Measurements from ENCODE around the gene CD59. TPM values are rescaled to one million over a fixed set of nuclear protein-coding genes. Genes with fewer than 3 reads are reported as not detected.
A peak's percentile ranks its signal among the peaks of the same experiment; 100 is the strongest.

CD59 gene
- total and polyA plus RNA-seq, 9 donors = 73.0 to 807 (median 288) TPM

DNA sequence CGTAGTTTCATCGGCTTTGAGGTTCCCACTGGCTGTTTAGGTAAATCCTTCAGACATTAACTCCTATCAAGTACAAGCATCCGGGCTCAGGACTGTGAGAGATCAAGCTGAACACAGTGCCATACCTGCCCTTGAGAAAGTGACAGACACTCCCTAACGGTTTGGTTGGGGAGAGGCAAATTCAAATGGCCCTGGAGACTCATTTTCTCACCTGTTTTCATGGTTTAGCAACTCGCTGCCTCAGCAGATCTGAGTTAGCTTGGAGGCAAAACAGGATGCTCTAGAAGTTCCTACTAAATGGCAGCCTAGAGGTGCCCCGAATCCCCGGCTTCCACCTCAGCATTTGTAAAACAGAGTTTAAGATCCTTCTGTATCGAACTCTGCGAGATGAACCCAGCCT lies 41.7 kb upstream of the CD59 start:
- Histone ChIP-seq H3K9me3 (no peaks in the 10 kb centered on the region), H3K27ac (no peak overlapping the region), H3K36me3 (no peaks in the 10 kb centered on the region), H3K27me3 (no peaks in the 10 kb centered on the region), H3K4me3 (no peak overlapping the region), H3K4me1 (ENCODE audit: insufficient read depth) (peaks cover 2% of the 10 kb centered on the region)
- DNase-seq = no peak
- intact Hi-C loops (cut with DNase I) = no loop called here
- 72 to 81% (median 76%) methylated on average over 9 of the region's 9 CpGs for WGBS, 3 donors
- TF ChIP-seq EP300 (IDR thresholded peaks at IDR 0.05) (no peak), POLR2A (IDR thresholded peaks at IDR 0.05) (no peak)
- TF ChIP-seq, protein P1, sequence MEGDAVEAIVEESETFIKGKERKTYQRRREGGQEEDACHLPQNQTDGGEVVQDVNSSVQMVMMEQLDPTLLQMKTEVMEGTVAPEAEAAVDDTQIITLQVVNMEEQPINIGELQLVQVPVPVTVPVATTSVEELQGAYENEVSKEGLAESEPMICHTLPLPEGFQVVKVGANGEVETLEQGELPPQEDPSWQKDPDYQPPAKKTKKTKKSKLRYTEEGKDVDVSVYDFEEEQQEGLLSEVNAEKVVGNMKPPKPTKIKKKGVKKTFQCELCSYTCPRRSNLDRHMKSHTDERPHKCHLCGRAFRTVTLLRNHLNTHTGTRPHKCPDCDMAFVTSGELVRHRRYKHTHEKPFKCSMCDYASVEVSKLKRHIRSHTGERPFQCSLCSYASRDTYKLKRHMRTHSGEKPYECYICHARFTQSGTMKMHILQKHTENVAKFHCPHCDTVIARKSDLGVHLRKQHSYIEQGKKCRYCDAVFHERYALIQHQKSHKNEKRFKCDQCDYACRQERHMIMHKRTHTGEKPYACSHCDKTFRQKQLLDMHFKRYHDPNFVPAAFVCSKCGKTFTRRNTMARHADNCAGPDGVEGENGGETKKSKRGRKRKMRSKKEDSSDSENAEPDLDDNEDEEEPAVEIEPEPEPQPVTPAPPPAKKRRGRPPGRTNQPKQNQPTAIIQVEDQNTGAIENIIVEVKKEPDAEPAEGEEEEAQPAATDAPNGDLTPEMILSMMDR (IDR thresholded peaks at IDR 0.05) = no peak

- Histone ChIP-seq H3K27me3 (no peaks in the 10 kb centered on the region), H3K4me1 (ENCODE audit: insufficient read depth) (peaks cover 2% of the 10 kb centered on the region), H3K36me3 (no peaks in the 10 kb centered on the region), H3K4me3 (no peak overlapping the region), H3K9me3 (no peaks in the 10 kb centered on the region), H3K27ac (no peak overlapping the region)
- 30 to 35% (median 34%) methylated on average over 1 of the region's 1 CpG for WGBS, 3 donors
- TF ChIP-seq EP300 (IDR thresholded peaks at IDR 0.05) (no peak), POLR2A (IDR thresholded peaks at IDR 0.05) (no peak)
- TF ChIP-seq, protein P1 (IDR thresholded peaks at IDR 0.05) = no peak
- intact Hi-C loops (cut with DNase I) = no loop called here
- DNase-seq = no peak
Measured at GRCh38 chr11:33775832-33776470, 39.7 kb upstream of the CD59 start.

DNA sequence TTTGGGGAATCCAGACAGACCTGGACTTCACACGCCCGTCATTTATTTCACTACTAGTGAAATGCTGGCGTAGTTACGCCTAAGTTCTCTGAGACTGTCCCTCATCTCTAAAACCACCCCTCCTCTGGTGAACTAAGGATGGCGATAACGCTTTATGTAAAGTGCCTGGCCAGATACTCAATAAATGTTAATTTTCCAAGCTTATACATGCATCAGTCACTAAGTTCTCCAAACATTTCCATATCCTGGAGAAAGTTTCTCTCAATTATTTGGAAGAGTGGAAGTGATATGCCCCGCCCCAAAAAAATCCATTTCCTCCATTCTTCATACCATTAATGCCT lies 39.2 kb upstream of the CD59 start:
- peaks cover 2% of the 10 kb centered on the region for H3K4me1 ChIP-seq (ENCODE audit: insufficient read depth)
- H3K27ac ChIP-seq = no peak overlapping the region
- no peaks in the 10 kb centered on the region for H3K9me3 ChIP-seq
- H3K27me3 ChIP-seq = no peaks in the 10 kb centered on the region
- no peaks in the 10 kb centered on the region for H3K36me3 ChIP-seq
- H3K4me3 ChIP-seq = peak overlapping the region; percentile 93
- intact Hi-C loops (cut with DNase I) = no loop called here
- DNase-seq = no peak
- WGBS, 3 donors = 61 to 82% (median 72%) methylated on average over 7 of the region's 7 CpGs
- TF ChIP-seq POLR2A (IDR thresholded peaks at IDR 0.05) (no peak), EP300 (IDR thresholded peaks at IDR 0.05) (no peak)
- TF ChIP-seq, protein P1 (IDR thresholded peaks at IDR 0.05) = no peak

- TF ChIP-seq EP300 (IDR thresholded peaks at IDR 0.05) (no peak), POLR2A (IDR thresholded peaks at IDR 0.05) (no peak)
- TF ChIP-seq, protein P1 (IDR thresholded peaks at IDR 0.05) = no peak
- Histone ChIP-seq H3K36me3 (no peaks in the 10 kb centered on the region), H3K4me3 (peak overlapping the region; percentile 93), H3K27me3 (no peaks in the 10 kb centered on the region), H3K9me3 (no peaks in the 10 kb centered on the region), H3K4me1 (ENCODE audit: insufficient read depth) (peaks cover 2% of the 10 kb centered on the region), H3K27ac (peak overlapping the region; percentile 72 to 88)
- intact Hi-C loops (cut with DNase I) = no loop called here
- DNase-seq = peak in 1 of 5 donors; percentile 53
- 0 to 1% (median 1%) methylated on average over 23 of the region's 23 CpGs for WGBS, 3 donors
Measured at GRCh38 chr11:33774736-33775466, 38.7 kb upstream of the CD59 start.
